CD4-positive, alpha-beta T cell treated with Interleukin-17A for 4 hours (primary cell): ENCODE data around the gene RBM6.
A peak's percentile ranks its signal among the peaks of the same experiment; 100 is the strongest.
"Not testable (repeated sequence)": the region's sequence is repeated elsewhere in the genome, so short reads cannot be mapped to it uniquely, and the experiment has no call there.

Source experiments
- DNase-seq: peaks from one replicate; pipeline ENCODE4 v3.0.0-alpha.2; 2020; ENCODE audit warnings: mixed read lengths

Gene RBM6

GRCh38 chr3:49939858-49940666, at the start of gene RBM6:
TSS of gene RBM6 (plus strand) at chr3:49940150. CDS start at chr3:49962642, 22,492 bp downstream.
- DNase-seq, result peak; percentile 95

- no peak for DNase-seq
Observed at GRCh38 chr3:49895791-49896190, 44.2 kb upstream of the RBM6 start.

GRCh38 chr3:49896345-49896744, 43.6 kb upstream of the RBM6 start:
- no peak for DNase-seq

GRCh38 chr3:49898991-49899390, 41.0 kb upstream of the RBM6 start:
- DNase-seq, result no peak

- no peak for DNase-seq
Observed at GRCh38 chr3:49899815-49900214, 40.1 kb upstream of the RBM6 start.

GRCh38 chr3:49900491-49901153, 39.3 kb upstream of the RBM6 start:
- no peak for DNase-seq

- DNase-seq, result no peak
Observed at GRCh38 chr3:49901366-49902339, 38.3 kb upstream of the RBM6 start.

GRCh38 chr3:49902511-49903345, 37.2 kb upstream of the RBM6 start:
- DNase-seq, result no peak

- DNase-seq, result peak; percentile 91
Observed at GRCh38 chr3:49903451-49904424, 36.2 kb upstream of the RBM6 start, which contains the start of gene MST1R. TSS of gene MST1R (minus strand) at chr3:49903873. CDS start at chr3:49903609, 264 bp downstream.

GRCh38 chr3:49904448-49904847, 35.5 kb upstream of the RBM6 start:
- DNase-seq, result not testable (repeated sequence)

- DNase-seq, result peak; percentile 61
Observed at GRCh38 chr3:49906073-49906743, 33.7 kb upstream of the RBM6 start.

- DNase-seq, result no peak
Observed at GRCh38 chr3:49908373-49909199, 31.4 kb upstream of the RBM6 start.

GRCh38 chr3:49910409-49911123, 29.4 kb upstream of the RBM6 start:
- DNase-seq, result no peak

- no peak for DNase-seq
Observed at GRCh38 chr3:49911124-49911420, 28.9 kb upstream of the RBM6 start.

GRCh38 chr3:49911611-49912010, 28.3 kb upstream of the RBM6 start:
- no peak for DNase-seq

- no peak for DNase-seq
Observed at GRCh38 chr3:49912881-49913281, 27.1 kb upstream of the RBM6 start.

- DNase-seq, result no peak
Observed at GRCh38 chr3:49914906-49915305, 25.0 kb upstream of the RBM6 start.

GRCh38 chr3:49916686-49917085, 23.3 kb upstream of the RBM6 start:
- no peak for DNase-seq
